Ureter (tissue), 1 donor: Measurements from ENCODE around the gene CCDC169. TPM values are rescaled to one million over a fixed set of nuclear protein-coding genes. Genes with fewer than 3 reads are reported as not detected.
"Not testable (repeated sequence)": the region's sequence is repeated elsewhere in the genome, so short reads cannot be mapped to it uniquely, and the experiment has no call there.

ENCODE experiments used
- DNase-seq: peaks from one replicate; pipeline ENCODE4 v3.0.0-alpha.2; 2020; ENCODE audit warnings: low spot score
- total RNA-seq: library from RNA; stranded (reverse); gene quantifications from one replicate; pipeline ENCODE4 v1.2.4, GENCODE V29; 2023
- donor health status: DM: yes; HTN: yes; CAD: no.

Gene CCDC169
- total RNA-seq, result 17.8 TPM

DNA sequence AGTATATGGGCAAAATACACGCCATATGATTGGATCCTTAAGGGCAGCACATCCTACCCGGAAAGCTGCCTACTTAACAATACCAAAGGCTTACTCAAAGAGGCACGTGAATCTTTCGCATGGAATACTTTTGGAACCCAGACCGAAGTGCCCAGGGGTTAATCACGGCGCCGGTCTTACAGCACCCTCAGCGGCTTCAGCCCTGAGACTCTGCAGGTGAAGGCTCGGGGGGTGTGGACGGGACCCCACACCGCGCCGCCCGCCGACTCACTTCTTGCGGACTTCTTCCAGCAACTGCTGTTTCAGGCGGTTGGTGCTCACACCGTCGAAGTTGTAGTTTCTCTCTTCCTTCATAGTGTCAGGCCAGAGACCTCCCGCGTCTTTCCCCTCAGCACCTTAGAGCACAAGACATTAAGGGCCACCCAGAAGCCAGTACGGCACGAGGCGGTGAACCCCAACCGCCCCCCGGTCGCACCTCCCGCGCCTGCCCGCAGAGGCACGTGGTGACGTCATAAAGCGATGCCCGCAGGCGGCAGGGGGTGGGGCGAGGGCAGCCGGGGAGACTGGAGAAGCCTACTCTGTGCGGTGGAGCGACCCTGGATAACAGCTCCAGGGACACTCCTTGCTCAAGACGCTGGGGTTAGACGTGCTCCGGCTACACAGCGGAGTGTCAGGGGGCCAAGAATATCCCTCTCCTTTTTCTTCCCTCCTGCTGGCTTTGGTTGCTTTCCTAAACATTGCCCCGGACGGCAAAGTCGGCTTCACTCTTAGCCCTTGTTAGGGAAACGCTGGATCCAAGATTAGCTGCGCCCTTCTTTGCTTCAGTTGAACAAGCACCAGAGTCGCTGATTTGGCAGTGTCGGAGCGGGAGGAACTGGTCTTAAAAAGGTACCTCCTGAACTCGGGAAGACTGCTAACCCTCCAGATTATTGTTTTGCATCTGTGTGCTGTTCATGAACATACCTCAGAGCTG, at the start of gene CCDC169:
TSS of gene CCDC169 (minus strand) at position 449 of the 973 bp plus-strand sequence. CDS start at position 354, 95 bp downstream.
- DNase-seq, result peak; percentile 77

- peak; percentile 94 for DNase-seq
These were observed 48.8 kb upstream of the CCDC169 start, which contains the start of gene SPART for GRCh38 chr13:36346222-36347083. Gene SPART, minus strand, starts transcription at chr13:36346394. Its CDS starts 10,564 bp downstream, at chr13:36335830.

- DNase-seq, result peak; percentile 62
These were observed 48.0 kb upstream of the CCDC169 start for GRCh38 chr13:36345438-36346221.

DNA sequence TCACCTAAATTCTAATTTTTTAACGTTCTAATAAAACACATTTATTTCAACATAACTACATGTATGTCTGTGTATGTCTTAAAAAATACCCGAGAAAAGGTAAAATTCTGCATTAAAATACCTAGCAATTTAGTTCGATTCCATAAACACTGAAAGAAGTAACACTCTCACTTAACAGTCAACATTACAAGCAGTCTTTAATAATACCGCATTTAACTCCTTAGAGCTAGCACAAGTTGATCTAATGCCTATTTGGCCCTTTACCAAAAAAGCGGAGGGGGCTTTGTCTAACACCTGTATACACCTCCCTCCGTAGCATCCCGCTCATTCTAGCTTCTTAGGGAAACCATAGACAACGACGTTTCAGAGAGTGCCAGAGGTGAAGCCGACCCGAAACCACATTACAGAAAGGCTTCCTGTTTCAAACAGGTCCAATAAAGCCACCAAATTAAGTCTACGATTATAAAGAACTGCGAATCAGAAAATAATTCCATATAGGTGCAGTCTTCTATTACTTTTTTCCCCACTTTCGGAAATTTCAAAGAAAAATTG, 47.3 kb upstream of the CCDC169 start:
- DNase-seq, result no peak

GRCh38 chr13:36344173-36344572, 46.6 kb upstream of the CCDC169 start:
- no peak for DNase-seq

DNA sequence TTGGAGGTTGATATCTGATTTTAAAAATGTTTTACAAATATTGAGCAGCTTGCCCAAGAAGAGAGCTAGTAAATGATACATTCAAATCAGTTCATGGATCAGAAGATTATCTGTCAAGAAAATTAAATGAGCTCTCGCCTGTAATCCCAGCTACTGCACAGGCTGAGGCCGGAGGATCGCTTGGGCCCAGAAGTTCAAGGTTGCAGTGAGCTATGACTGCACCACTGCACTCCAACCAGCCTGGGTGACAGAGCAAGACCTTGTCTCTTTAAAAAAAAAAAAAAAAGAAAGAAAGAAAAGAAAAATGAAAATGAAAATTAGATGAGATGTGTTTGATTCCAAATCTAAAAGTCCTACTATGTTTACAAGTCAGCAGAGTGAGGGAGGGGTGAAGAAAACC, 46.2 kb upstream of the CCDC169 start:
- no peak for DNase-seq

- no peak for DNase-seq
These were observed 45.1 kb upstream of the CCDC169 start for GRCh38 chr13:36342715-36343114.

DNA sequence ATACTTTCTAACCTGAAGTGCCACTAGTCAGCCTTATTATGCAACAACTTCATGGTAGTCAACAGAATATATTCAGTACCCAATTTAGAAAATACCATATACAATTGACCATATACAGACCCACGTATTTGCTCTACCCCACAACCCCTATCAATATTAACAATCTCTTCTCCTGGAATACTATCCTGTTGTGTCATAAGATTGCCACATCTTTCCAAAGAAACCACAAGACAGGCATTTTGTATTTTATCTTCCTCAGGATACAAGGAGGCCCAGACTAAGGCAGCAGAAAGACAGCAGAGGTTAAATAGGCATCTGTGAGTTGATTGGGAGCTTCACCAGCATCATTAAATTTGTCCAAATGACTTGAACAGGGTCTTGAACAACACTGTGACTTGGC, 44.1 kb upstream of the CCDC169 start:
- DNase-seq, result no peak

DNA sequence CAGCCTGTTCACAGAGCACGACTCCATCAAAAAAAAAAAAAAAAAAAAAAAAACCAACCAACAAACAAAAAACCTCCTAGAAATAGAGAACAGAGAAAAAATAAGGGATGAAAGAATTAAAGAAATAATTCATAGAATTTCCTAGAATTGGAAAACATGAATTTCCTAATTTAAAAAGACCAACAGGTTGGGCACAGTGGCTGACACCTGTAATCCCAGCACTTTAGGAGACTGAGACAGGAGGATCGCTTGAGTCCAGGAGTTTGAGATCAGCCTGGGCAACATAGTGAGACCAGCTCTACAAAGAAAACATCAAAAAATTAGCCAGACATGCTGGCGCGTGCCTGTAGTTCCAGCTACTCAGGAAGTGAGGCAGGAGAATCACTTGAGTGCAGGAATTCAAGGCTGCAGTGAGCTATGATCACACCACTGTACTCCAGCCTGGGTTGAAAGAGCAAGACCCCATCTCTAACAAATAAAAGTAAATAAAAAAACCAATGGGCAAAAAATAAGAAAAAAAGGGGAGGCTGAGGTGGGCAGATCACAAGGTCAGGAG, 42.1 kb upstream of the CCDC169 start:
- DNase-seq, result no peak

- no peak for DNase-seq
These were observed 40.5 kb upstream of the CCDC169 start for GRCh38 chr13:36337938-36338641.

GRCh38 chr13:36332986-36333385, 35.4 kb upstream of the CCDC169 start:
- DNase-seq, result no peak

DNA sequence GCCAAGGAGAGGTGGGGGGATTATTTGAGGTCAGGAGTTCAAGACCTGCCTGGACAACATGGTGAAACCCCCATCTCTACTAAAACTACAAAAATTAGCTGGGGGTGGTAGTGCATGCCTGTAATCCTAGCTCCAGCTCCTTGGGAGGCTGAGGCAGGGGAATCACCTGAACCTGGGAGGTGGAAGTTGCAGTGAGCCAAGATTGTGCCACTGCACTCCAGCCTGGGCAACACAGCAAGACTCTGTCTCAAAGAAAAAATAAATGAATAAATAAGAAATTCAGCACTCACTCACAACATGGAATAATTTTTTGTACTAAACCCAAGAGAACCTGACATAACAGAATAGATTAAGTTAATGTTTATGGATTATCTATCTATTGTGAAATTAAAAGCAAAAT, 34.6 kb upstream of the CCDC169 start:
- DNase-seq, result not testable (repeated sequence)

DNA sequence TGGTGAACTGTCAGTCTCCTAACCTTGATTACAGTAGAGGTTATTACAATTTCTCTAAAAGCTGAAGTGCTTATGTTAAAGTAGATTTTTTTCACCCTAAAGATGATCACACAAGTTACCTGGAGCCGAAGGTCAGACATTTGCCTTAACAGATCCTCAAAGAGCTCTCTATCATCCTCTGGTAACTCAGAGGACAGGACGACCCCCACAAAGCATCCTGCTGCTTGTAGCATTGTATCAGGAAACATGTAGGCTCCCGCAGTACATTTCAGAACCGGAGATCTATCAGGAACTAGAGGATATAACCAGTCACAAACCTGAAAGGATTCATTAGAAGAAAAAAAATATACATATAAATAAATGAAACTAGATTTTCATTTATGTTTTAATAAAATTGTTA, 33.7 kb upstream of the CCDC169 start:
- no peak for DNase-seq

DNA sequence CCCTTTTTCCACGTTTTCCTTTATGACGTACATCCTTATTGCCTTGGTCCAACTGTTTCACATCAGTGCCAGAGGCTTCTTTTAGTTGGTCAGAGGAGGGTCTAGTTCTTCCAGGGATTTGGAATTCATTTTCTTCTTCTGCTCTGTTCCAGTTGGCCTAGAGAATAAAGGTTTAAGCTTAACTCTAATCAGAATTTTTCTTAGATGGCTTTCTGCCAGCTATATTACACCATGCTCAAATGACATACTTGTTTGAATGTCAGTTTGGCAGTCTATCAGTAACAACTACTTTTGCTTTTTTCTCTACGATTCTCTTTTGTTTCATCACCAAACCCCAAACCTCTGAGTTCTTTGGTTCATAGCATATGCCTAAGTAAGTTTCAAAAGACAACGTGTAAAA, 31.7 kb upstream of the CCDC169 start:
- no peak for DNase-seq

DNA sequence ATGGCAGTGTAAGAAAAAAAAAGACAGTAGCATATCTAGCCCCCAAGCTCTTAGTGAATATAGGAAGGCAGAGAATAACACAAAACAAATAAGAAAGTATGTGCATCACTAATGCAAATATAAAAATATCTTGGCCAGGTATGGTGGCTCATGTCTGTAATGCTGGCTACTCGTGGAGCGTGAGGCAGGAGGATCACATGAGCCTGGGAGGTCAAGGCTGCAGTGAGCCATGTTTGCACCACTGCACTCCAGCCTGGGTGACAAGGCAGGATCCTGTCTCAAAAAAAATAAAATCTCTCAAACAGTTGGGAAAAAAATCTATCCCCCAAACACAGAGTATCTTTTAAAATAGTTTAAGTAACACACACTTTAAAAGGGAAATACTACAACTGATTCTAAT, 31.2 kb upstream of the CCDC169 start:
- DNase-seq, result no peak

DNA sequence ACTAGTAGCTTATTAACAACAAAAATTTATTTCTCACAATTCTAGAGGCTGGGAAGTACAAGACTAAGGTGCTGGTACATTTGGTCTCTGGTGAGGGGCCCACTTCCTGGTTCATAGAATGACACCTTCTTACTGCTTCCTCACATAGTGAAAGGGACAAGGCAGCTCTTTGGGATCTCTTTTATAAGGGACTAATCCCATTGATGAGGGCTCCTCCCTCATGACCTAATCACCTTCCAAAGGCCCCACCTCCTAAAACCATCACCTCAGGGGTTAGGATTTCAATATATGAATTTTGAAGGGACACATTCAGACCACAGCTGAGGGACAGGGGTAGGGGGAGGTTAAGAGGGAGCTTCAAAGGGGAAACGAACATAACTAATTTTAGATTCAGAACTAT, 28.3 kb upstream of the CCDC169 start:
- DNase-seq, result no peak

GRCh38 chr13:36324881-36325280, 27.3 kb upstream of the CCDC169 start:
- not testable (repeated sequence) for DNase-seq

DNA sequence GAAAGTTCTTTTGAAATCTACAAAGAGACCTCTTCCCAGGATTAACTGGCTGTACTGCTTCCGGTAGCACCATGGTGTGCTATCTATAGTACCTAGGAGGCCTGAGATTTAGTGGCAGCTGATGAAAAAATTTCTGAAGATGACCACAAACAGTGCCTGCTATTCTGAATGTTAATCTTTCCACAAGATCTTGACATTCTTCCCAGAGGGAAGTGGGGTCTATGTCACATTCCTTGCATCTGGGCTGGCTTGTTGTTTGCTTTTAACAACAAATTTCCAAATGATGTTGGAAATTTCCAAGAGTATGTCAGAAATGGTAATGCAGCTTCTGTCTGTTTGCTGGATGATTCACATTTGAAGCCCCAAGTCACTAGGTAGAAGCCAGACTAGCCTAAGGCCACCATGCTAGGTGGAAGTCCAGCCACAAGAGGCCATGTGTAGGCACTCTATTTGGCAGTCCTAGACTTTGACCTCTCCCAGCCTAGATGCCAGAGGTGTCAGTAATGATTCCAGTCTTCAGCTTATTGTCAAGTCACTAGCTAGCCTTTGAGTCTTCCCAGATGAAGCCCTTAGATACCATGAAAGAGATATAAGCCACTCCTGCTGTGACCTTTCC, 26.4 kb upstream of the CCDC169 start:
- DNase-seq, result no peak

DNA sequence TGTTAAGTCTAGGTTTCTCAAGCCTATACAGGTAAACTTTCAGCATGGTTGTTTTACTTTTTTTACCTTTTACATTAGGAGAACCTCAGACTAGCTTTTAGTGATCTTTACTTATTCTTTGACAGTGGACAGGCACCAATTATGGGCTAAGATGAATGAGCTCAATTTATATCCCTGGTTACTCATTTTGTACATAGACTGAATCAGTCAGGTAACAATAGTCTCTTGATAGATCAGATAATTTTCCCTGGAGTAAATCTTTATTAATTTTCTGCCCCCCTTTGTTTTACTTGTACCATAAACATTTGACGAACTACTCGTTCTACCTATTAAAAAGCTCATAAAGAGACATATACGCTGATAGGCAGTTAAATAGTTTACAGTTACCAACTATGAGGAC, 25.8 kb upstream of the CCDC169 start:
- no peak for DNase-seq

DNA sequence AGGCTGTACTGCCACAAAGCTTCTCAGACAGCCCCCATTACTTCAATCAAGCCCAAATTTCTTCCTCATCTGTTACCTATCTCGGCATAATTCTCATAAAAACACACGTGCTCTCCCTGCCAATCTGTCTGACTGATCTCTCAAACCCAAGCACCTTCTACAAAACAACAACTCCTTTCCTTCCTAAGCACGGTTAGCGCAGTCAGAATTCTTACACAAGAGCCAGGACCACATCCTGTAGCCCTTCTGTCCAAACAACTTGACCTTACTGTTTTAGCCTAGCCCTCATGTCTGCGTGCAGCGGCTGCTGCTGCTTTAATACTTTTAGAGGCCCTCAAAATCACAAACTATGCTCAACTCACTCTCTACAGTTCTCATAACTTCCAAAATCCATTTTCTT, 22.2 kb upstream of the CCDC169 start:
- not testable (repeated sequence) for DNase-seq
